Measurements from ENCODE around the gene PDZRN3.

GRCh38 chr3:73571238-73571794 lies 53.4 kb downstream of the PDZRN3 start:
- TF ChIP-seq EZH2phosphoT487 (IDR thresholded peaks at IDR 0.05; ENCODE audit: low read depth, severe bottlenecking, unreplicated experiment) (no peak), CTCF (IDR thresholded peaks at IDR 0.05; ENCODE audit: poor library complexity) (no peak), EZH2 (IDR thresholded peaks at IDR 0.05; ENCODE audit: borderline replicate concordance) (no peak)
